Thyroid gland (tissue), 4 donors: ENCODE results near the gene TTC6.

Source experiments
- POLR2A ChIP-seq, 2 donors: fragments of 450-650 bp; IDR thresholded peaks; one replicate each; pipeline ENCODE4 v1.6.1; 2017; ENCODE audit warnings: antibody characterized with exemption in 2 of 2, mild to moderate bottlenecking in 2 of 2, moderate library complexity in 1 of 2
- TF ChIP-seq, protein P1 (sequence below), 6 experiments: fragments of 200-600 bp in 3 of 6; fragments of 450-650 bp in 3 of 6; sonication (generic) in 3 of 6; IDR thresholded peaks; one replicate each; pipeline ENCODE4 v1.5.1; 2016 to 2019; ENCODE audit warnings: antibody characterized with exemption in 6 of 6, mild to moderate bottlenecking in 2 of 6, inconsistent platforms in 1 of 6, moderate library complexity in 1 of 6

DNA sequence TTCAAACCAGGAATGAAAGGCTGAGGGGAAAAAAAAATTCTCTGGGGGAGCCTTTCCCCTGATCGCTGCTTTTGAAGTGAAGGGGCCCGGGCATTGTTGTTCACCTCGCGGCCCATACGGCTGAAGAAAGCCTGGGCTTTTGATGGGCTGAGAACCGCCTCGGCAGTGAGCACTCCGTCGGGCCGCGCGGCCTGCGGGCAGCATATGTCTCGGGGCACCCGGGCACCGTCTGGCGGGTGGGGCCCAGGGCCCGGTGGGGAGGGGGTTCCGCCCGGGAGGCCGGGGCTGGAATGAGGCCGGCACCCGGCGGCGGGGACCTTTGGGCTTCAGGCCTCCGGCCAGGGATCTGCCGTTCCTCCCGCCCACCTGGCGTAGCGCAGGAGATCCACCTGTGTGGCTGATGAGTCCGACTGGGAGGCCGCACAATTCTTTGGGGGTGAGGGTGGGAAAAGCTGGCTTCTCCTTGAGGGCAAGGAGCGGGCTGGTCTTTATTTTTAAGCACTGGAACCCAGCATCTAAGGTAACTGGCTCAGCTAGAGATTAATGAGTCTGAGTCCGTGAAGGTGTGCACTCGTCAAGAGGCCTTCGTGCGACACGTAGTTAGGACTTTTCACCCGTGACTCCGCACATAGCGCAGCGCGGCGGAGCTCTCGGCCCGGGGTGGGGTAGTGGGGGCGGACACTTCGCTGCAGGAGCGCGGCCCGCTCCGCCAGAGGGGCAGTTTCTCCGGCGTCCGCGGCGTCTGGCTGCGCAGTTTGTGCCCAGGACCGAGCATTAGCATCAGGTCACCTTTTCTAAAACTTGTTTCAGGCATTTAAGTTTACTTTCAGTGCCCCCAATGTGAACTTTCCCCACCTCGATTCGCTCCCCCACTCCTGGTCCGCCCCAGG, 11.0 kb upstream of the TTC6 start:
- TF ChIP-seq, protein P1, sequence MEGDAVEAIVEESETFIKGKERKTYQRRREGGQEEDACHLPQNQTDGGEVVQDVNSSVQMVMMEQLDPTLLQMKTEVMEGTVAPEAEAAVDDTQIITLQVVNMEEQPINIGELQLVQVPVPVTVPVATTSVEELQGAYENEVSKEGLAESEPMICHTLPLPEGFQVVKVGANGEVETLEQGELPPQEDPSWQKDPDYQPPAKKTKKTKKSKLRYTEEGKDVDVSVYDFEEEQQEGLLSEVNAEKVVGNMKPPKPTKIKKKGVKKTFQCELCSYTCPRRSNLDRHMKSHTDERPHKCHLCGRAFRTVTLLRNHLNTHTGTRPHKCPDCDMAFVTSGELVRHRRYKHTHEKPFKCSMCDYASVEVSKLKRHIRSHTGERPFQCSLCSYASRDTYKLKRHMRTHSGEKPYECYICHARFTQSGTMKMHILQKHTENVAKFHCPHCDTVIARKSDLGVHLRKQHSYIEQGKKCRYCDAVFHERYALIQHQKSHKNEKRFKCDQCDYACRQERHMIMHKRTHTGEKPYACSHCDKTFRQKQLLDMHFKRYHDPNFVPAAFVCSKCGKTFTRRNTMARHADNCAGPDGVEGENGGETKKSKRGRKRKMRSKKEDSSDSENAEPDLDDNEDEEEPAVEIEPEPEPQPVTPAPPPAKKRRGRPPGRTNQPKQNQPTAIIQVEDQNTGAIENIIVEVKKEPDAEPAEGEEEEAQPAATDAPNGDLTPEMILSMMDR (IDR thresholded peaks at IDR 0.05) = no peak
- no peak for TF ChIP-seq POLR2A (IDR thresholded peaks at IDR 0.05)
